Measurements from ENCODE around the gene NDUFB11.

DNA sequence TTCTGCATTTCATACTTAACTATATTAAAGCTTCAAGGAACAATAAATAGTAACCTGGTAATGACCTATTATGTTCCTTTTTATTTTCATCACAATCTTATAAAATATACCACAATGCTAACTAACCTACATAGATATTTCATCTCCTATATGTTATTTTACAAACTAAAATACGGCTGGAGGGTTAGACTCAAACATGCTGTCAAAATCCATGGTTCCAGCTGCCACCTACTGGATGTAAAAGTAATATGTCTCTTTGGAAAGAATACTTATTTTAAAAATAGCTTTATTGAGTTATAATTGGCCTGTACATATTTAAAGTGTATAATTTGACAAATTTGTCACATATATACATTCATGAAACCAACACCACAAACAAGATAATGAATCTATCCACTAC is 51.3 kb downstream of the NDUFB11 start:
- TF ChIP-seq, protein P1, sequence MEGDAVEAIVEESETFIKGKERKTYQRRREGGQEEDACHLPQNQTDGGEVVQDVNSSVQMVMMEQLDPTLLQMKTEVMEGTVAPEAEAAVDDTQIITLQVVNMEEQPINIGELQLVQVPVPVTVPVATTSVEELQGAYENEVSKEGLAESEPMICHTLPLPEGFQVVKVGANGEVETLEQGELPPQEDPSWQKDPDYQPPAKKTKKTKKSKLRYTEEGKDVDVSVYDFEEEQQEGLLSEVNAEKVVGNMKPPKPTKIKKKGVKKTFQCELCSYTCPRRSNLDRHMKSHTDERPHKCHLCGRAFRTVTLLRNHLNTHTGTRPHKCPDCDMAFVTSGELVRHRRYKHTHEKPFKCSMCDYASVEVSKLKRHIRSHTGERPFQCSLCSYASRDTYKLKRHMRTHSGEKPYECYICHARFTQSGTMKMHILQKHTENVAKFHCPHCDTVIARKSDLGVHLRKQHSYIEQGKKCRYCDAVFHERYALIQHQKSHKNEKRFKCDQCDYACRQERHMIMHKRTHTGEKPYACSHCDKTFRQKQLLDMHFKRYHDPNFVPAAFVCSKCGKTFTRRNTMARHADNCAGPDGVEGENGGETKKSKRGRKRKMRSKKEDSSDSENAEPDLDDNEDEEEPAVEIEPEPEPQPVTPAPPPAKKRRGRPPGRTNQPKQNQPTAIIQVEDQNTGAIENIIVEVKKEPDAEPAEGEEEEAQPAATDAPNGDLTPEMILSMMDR (IDR thresholded peaks at IDR 0.05 in 4 of 5, conservative IDR thresholded peaks at IDR 0.05 in 1 of 5): peak in 3 of 5 experiments; percentile 15 to 33 (median 25)
- TF ChIP-seq POLR2A (IDR thresholded peaks at IDR 0.05): no peak
